ENCODE results near the gene GRM5.
"Not testable (repeated sequence)": the region's sequence is repeated elsewhere in the genome, so short reads cannot be mapped to it uniquely, and the experiment has no call there.

Gene GRM5

GRCh38 chr11:88535266-88535665, 530.5 kb downstream of the GRM5 start:
- H3K4me1 ChIP-seq (ENCODE audit: control insufficient read depth in 1 of 2, insufficient read depth in 2 of 2, low read length in 2 of 2) = no peaks in the 10 kb centered on the region
- H3K9me3 ChIP-seq (ENCODE audit: control insufficient read depth in 1 of 2, low read length in 2 of 2) = no peaks in the 10 kb centered on the region
- H3K27ac ChIP-seq (ENCODE audit: low read length) = no peak overlapping the region
- no peaks in the 10 kb centered on the region for H3K27me3 ChIP-seq (ENCODE audit: low read depth, low read length)
- no peak overlapping the region for H3K4me3 ChIP-seq (ENCODE audit: low read depth in 1 of 2, low read length in 2 of 2)
- H3K36me3 ChIP-seq (ENCODE audit: control insufficient read depth in 1 of 2, insufficient read depth in 2 of 2, low read length in 2 of 2) = no peaks in the 10 kb centered on the region

GRCh38 chr11:88534706-88535105, 531.1 kb downstream of the GRM5 start:
- H3K9me3 ChIP-seq (ENCODE audit: control insufficient read depth in 1 of 2, low read length in 2 of 2); H3K4me1 ChIP-seq (ENCODE audit: control insufficient read depth in 1 of 2, insufficient read depth in 2 of 2, low read length in 2 of 2); H3K36me3 ChIP-seq (ENCODE audit: control insufficient read depth in 1 of 2, insufficient read depth in 2 of 2, low read length in 2 of 2); H3K4me3 ChIP-seq (ENCODE audit: low read depth in 1 of 2, low read length in 2 of 2); H3K27ac ChIP-seq (ENCODE audit: low read length); H3K27me3 ChIP-seq (ENCODE audit: low read depth, low read length): not testable (repeated sequence)

GRCh38 chr11:88534185-88534584, 531.6 kb downstream of the GRM5 start:
- H3K4me1 ChIP-seq (ENCODE audit: control insufficient read depth in 1 of 2, insufficient read depth in 2 of 2, low read length in 2 of 2) = no peaks in the 10 kb centered on the region
- no peaks in the 10 kb centered on the region for H3K27me3 ChIP-seq (ENCODE audit: low read depth, low read length)
- H3K4me3 ChIP-seq (ENCODE audit: low read depth in 1 of 2, low read length in 2 of 2) = no peak overlapping the region
- no peaks in the 10 kb centered on the region for H3K9me3 ChIP-seq (ENCODE audit: control insufficient read depth in 1 of 2, low read length in 2 of 2)
- no peaks in the 10 kb centered on the region for H3K36me3 ChIP-seq (ENCODE audit: control insufficient read depth in 1 of 2, insufficient read depth in 2 of 2, low read length in 2 of 2)
- H3K27ac ChIP-seq (ENCODE audit: low read length) = no peak overlapping the region

GRCh38 chr11:88533001-88533400, 532.8 kb downstream of the GRM5 start:
- H3K4me1 ChIP-seq (ENCODE audit: control insufficient read depth in 1 of 2, insufficient read depth in 2 of 2, low read length in 2 of 2) = no peaks in the 10 kb centered on the region
- no peak overlapping the region for H3K4me3 ChIP-seq (ENCODE audit: low read depth in 1 of 2, low read length in 2 of 2)
- H3K27me3 ChIP-seq (ENCODE audit: low read depth, low read length) = no peaks in the 10 kb centered on the region
- H3K9me3 ChIP-seq (ENCODE audit: control insufficient read depth in 1 of 2, low read length in 2 of 2) = no peaks in the 10 kb centered on the region
- no peak overlapping the region for H3K27ac ChIP-seq (ENCODE audit: low read length)
- H3K36me3 ChIP-seq (ENCODE audit: control insufficient read depth in 1 of 2, insufficient read depth in 2 of 2, low read length in 2 of 2) = no peaks in the 10 kb centered on the region

- H3K36me3 ChIP-seq (ENCODE audit: control insufficient read depth in 1 of 2, insufficient read depth in 2 of 2, low read length in 2 of 2) = no peaks in the 10 kb centered on the region
- no peaks in the 10 kb centered on the region for H3K27me3 ChIP-seq (ENCODE audit: low read depth, low read length)
- no peaks in the 10 kb centered on the region for H3K9me3 ChIP-seq (ENCODE audit: control insufficient read depth in 1 of 2, low read length in 2 of 2)
- no peak overlapping the region for H3K4me3 ChIP-seq (ENCODE audit: low read depth in 1 of 2, low read length in 2 of 2)
- H3K4me1 ChIP-seq (ENCODE audit: control insufficient read depth in 1 of 2, insufficient read depth in 2 of 2, low read length in 2 of 2) = no peaks in the 10 kb centered on the region
- no peak overlapping the region for H3K27ac ChIP-seq (ENCODE audit: low read length)
Observed at GRCh38 chr11:88531831-88532230, 534.0 kb downstream of the GRM5 start.

GRCh38 chr11:88529426-88529825, 536.4 kb downstream of the GRM5 start:
- H3K36me3 ChIP-seq (ENCODE audit: control insufficient read depth in 1 of 2, insufficient read depth in 2 of 2, low read length in 2 of 2) = no peaks in the 10 kb centered on the region
- H3K4me3 ChIP-seq (ENCODE audit: low read depth in 1 of 2, low read length in 2 of 2) = no peak overlapping the region
- H3K9me3 ChIP-seq (ENCODE audit: control insufficient read depth in 1 of 2, low read length in 2 of 2) = no peaks in the 10 kb centered on the region
- H3K27me3 ChIP-seq (ENCODE audit: low read depth, low read length) = no peaks in the 10 kb centered on the region
- no peaks in the 10 kb centered on the region for H3K4me1 ChIP-seq (ENCODE audit: control insufficient read depth in 1 of 2, insufficient read depth in 2 of 2, low read length in 2 of 2)
- no peak overlapping the region for H3K27ac ChIP-seq (ENCODE audit: low read length)

- Histone ChIP-seq H3K36me3 (ENCODE audit: control insufficient read depth in 1 of 2, insufficient read depth in 2 of 2, low read length in 2 of 2) (no peaks in the 10 kb centered on the region), H3K4me1 (ENCODE audit: control insufficient read depth in 1 of 2, insufficient read depth in 2 of 2, low read length in 2 of 2) (peaks cover 0 to 7% of the 10 kb centered on the region in 2 donors), H3K9me3 (ENCODE audit: control insufficient read depth in 1 of 2, low read length in 2 of 2) (no peaks in the 10 kb centered on the region), H3K27ac (ENCODE audit: low read length) (no peak overlapping the region), H3K27me3 (ENCODE audit: low read depth, low read length) (no peaks in the 10 kb centered on the region), H3K4me3 (ENCODE audit: low read depth in 1 of 2, low read length in 2 of 2) (no peak overlapping the region)
Observed at GRCh38 chr11:88523386-88524071, 542.3 kb downstream of the GRM5 start.

- no peaks in the 10 kb centered on the region for H3K27me3 ChIP-seq (ENCODE audit: low read depth, low read length)
- H3K4me1 ChIP-seq (ENCODE audit: control insufficient read depth in 1 of 2, insufficient read depth in 2 of 2, low read length in 2 of 2) = peaks cover 0 to 7% of the 10 kb centered on the region in 2 donors
- no peak overlapping the region for H3K27ac ChIP-seq (ENCODE audit: low read length)
- H3K9me3 ChIP-seq (ENCODE audit: control insufficient read depth in 1 of 2, low read length in 2 of 2) = no peaks in the 10 kb centered on the region
- H3K4me3 ChIP-seq (ENCODE audit: low read depth in 1 of 2, low read length in 2 of 2) = no peak overlapping the region
- no peaks in the 10 kb centered on the region for H3K36me3 ChIP-seq (ENCODE audit: control insufficient read depth in 1 of 2, insufficient read depth in 2 of 2, low read length in 2 of 2)
Observed at GRCh38 chr11:88522624-88523385, 543.0 kb downstream of the GRM5 start.

GRCh38 chr11:88521799-88522201, 544.0 kb downstream of the GRM5 start:
- Histone ChIP-seq H3K27me3 (ENCODE audit: low read depth, low read length) (no peaks in the 10 kb centered on the region), H3K4me1 (ENCODE audit: control insufficient read depth in 1 of 2, insufficient read depth in 2 of 2, low read length in 2 of 2) (peaks cover 0 to 7% of the 10 kb centered on the region in 2 donors), H3K4me3 (ENCODE audit: low read depth in 1 of 2, low read length in 2 of 2) (no peak overlapping the region), H3K27ac (ENCODE audit: low read length) (no peak overlapping the region), H3K36me3 (ENCODE audit: control insufficient read depth in 1 of 2, insufficient read depth in 2 of 2, low read length in 2 of 2) (no peaks in the 10 kb centered on the region), H3K9me3 (ENCODE audit: control insufficient read depth in 1 of 2, low read length in 2 of 2) (no peaks in the 10 kb centered on the region)

GRCh38 chr11:88521399-88521798, 544.4 kb downstream of the GRM5 start:
- no peaks in the 10 kb centered on the region for H3K9me3 ChIP-seq (ENCODE audit: control insufficient read depth in 1 of 2, low read length in 2 of 2)

GRCh38 chr11:88520391-88520790, 545.4 kb downstream of the GRM5 start:
- H3K36me3 ChIP-seq (ENCODE audit: control insufficient read depth in 1 of 2, insufficient read depth in 2 of 2, low read length in 2 of 2) = no peaks in the 10 kb centered on the region

More at GRCh38 chr11:88521399-88521798, 544.4 kb downstream of the GRM5 start:
- no peak overlapping the region for H3K4me3 ChIP-seq (ENCODE audit: low read depth in 1 of 2, low read length in 2 of 2)
- peaks cover 0 to 7% of the 10 kb centered on the region in 2 donors for H3K4me1 ChIP-seq (ENCODE audit: control insufficient read depth in 1 of 2, insufficient read depth in 2 of 2, low read length in 2 of 2)
- H3K36me3 ChIP-seq (ENCODE audit: control insufficient read depth in 1 of 2, insufficient read depth in 2 of 2, low read length in 2 of 2) = no peaks in the 10 kb centered on the region
- H3K27ac ChIP-seq (ENCODE audit: low read length) = no peak overlapping the region
- H3K27me3 ChIP-seq (ENCODE audit: low read depth, low read length) = no peaks in the 10 kb centered on the region

More at GRCh38 chr11:88520391-88520790, 545.4 kb downstream of the GRM5 start:
- no peaks in the 10 kb centered on the region for H3K27me3 ChIP-seq (ENCODE audit: low read depth, low read length)
- H3K4me3 ChIP-seq (ENCODE audit: low read depth in 1 of 2, low read length in 2 of 2) = no peak overlapping the region
- H3K27ac ChIP-seq (ENCODE audit: low read length) = no peak overlapping the region
- H3K9me3 ChIP-seq (ENCODE audit: control insufficient read depth in 1 of 2, low read length in 2 of 2) = no peaks in the 10 kb centered on the region
- peaks cover 0 to 7% of the 10 kb centered on the region in 2 donors for H3K4me1 ChIP-seq (ENCODE audit: control insufficient read depth in 1 of 2, insufficient read depth in 2 of 2, low read length in 2 of 2)

Data from muscle layer of duodenum (tissue), 2 donors.